PFSK-1 (cell line): ENCODE measurements around the gene NYAP2.

Experiments used
- POLR2AphosphoS5 ChIP-seq: IDR thresholded peaks from 2 replicates; pipeline ENCODE4 v1.6.1; 2012; ENCODE audit warnings: low read depth, mild to moderate bottlenecking, control low read depth, low read length, moderate library complexity
- REST ChIP-seq, 2 experiments: IDR thresholded peaks; 2 replicates each; pipeline versions ENCODE4 v1.6.1 to v1.8.0; 2011 to 2012; ENCODE audit warnings: low read depth in 2 of 2, low read length in 2 of 2, control low read depth in 1 of 2, inconsistent platforms in 1 of 2, mild to moderate bottlenecking in 1 of 2, moderate library complexity in 1 of 2; ENCODE audit not compliant: insufficient read depth in 1 of 2
- TAF1 ChIP-seq: IDR thresholded peaks from 2 replicates; pipeline ENCODE4 v1.6.1; 2012; ENCODE audit warnings: low read length, control low read depth, borderline replicate concordance; ENCODE audit not compliant: insufficient read depth

- TF ChIP-seq TAF1: no peak
- TF ChIP-seq POLR2AphosphoS5: no peak
- no peak for TF ChIP-seq REST (IDR thresholded peaks at IDR 0.05; ENCODE audit: insufficient read depth in 1 of 2, low read depth in 2 of 2, low read length in 2 of 2)
Measured at GRCh38 chr2:225693259-225693658, 293.7 kb downstream of the NYAP2 start.
